ENCODE data around the gene NEMP1. TPM values are rescaled to one million over a fixed set of nuclear protein-coding genes. Genes with fewer than 3 reads are reported as not detected.

Gene NEMP1
- total RNA-seq, 1 donor from 2014 or later: 11.0 TPM

GRCh38 chr12:57046947-57047890, 31.4 kb downstream of the NEMP1 start:
- Histone ChIP-seq H3K9ac (ENCODE audit: low read depth in 1 of 3, low read length in 3 of 3) (no peak overlapping the region), H3K27me3 (ENCODE audit: control insufficient read depth in 3 of 3, insufficient read depth in 3 of 3, low read length in 3 of 3) (peaks cover 4 to 26% (median 7%) of the 10 kb centered on the region in 3 donors), H3K4me3 (ENCODE audit: low read length in 3 of 3) (no peak overlapping the region), H3K4me1 (ENCODE audit: control insufficient read depth in 3 of 3, insufficient read depth in 3 of 3, low read length in 3 of 3) (no peaks in the 10 kb centered on the region), H3K27ac (ENCODE audit: low read depth, low read length) (no peak overlapping the region), H3K36me3 (ENCODE audit: control insufficient read depth in 3 of 3, insufficient read depth in 3 of 3, low read length in 3 of 3) (no peaks in the 10 kb centered on the region), H3K9me3 (ENCODE audit: control insufficient read depth in 3 of 3, low read length in 3 of 3) (no peaks in the 10 kb centered on the region)

GRCh38 chr12:57046086-57046791, 32.4 kb downstream of the NEMP1 start:
- no peaks in the 10 kb centered on the region for H3K9me3 ChIP-seq (ENCODE audit: control insufficient read depth in 3 of 3, low read length in 3 of 3)
- no peak overlapping the region for H3K4me3 ChIP-seq (ENCODE audit: low read length in 3 of 3)
- H3K27me3 ChIP-seq (ENCODE audit: control insufficient read depth in 3 of 3, insufficient read depth in 3 of 3, low read length in 3 of 3): peaks cover 4 to 26% (median 7%) of the 10 kb centered on the region in 3 donors
- H3K4me1 ChIP-seq (ENCODE audit: control insufficient read depth in 3 of 3, insufficient read depth in 3 of 3, low read length in 3 of 3): no peaks in the 10 kb centered on the region
- no peak overlapping the region for H3K27ac ChIP-seq (ENCODE audit: low read depth, low read length)
- no peaks in the 10 kb centered on the region for H3K36me3 ChIP-seq (ENCODE audit: control insufficient read depth in 3 of 3, insufficient read depth in 3 of 3, low read length in 3 of 3)
- no peak overlapping the region for H3K9ac ChIP-seq (ENCODE audit: low read depth in 1 of 3, low read length in 3 of 3)

GRCh38 chr12:57044889-57045288, 33.7 kb downstream of the NEMP1 start:
- Histone ChIP-seq H3K27me3 (ENCODE audit: control insufficient read depth in 3 of 3, insufficient read depth in 3 of 3, low read length in 3 of 3) (peaks cover 4 to 24% (median 7%) of the 10 kb centered on the region in 3 donors), H3K9me3 (ENCODE audit: control insufficient read depth in 3 of 3, low read length in 3 of 3) (no peaks in the 10 kb centered on the region), H3K4me1 (ENCODE audit: control insufficient read depth in 3 of 3, insufficient read depth in 3 of 3, low read length in 3 of 3) (no peaks in the 10 kb centered on the region), H3K4me3 (ENCODE audit: low read length in 3 of 3) (no peak overlapping the region), H3K9ac (ENCODE audit: low read depth in 1 of 3, low read length in 3 of 3) (no peak overlapping the region), H3K36me3 (ENCODE audit: control insufficient read depth in 3 of 3, insufficient read depth in 3 of 3, low read length in 3 of 3) (no peaks in the 10 kb centered on the region), H3K27ac (ENCODE audit: low read depth, low read length) (no peak overlapping the region)

GRCh38 chr12:57044468-57044867, 34.1 kb downstream of the NEMP1 start:
- Histone ChIP-seq H3K9me3 (ENCODE audit: control insufficient read depth in 3 of 3, low read length in 3 of 3) (no peaks in the 10 kb centered on the region), H3K9ac (ENCODE audit: low read depth in 1 of 3, low read length in 3 of 3) (no peak overlapping the region), H3K27ac (ENCODE audit: low read depth, low read length) (no peak overlapping the region), H3K36me3 (ENCODE audit: control insufficient read depth in 3 of 3, insufficient read depth in 3 of 3, low read length in 3 of 3) (no peaks in the 10 kb centered on the region), H3K27me3 (ENCODE audit: control insufficient read depth in 3 of 3, insufficient read depth in 3 of 3, low read length in 3 of 3) (peaks cover 4 to 21% (median 7%) of the 10 kb centered on the region in 3 donors), H3K4me1 (ENCODE audit: control insufficient read depth in 3 of 3, insufficient read depth in 3 of 3, low read length in 3 of 3) (no peaks in the 10 kb centered on the region), H3K4me3 (ENCODE audit: low read length in 3 of 3) (no peak overlapping the region)

GRCh38 chr12:57042695-57043094, 35.9 kb downstream of the NEMP1 start:
- Histone ChIP-seq H3K4me1 (ENCODE audit: control insufficient read depth in 3 of 3, insufficient read depth in 3 of 3, low read length in 3 of 3) (no peaks in the 10 kb centered on the region), H3K9ac (ENCODE audit: low read depth in 1 of 3, low read length in 3 of 3) (no peak overlapping the region), H3K27me3 (ENCODE audit: control insufficient read depth in 3 of 3, insufficient read depth in 3 of 3, low read length in 3 of 3) (peaks cover 4 to 21% (median 7%) of the 10 kb centered on the region in 3 donors), H3K27ac (ENCODE audit: low read depth, low read length) (no peak overlapping the region), H3K36me3 (ENCODE audit: control insufficient read depth in 3 of 3, insufficient read depth in 3 of 3, low read length in 3 of 3) (no peaks in the 10 kb centered on the region), H3K4me3 (ENCODE audit: low read length in 3 of 3) (no peak overlapping the region), H3K9me3 (ENCODE audit: control insufficient read depth in 3 of 3, low read length in 3 of 3) (no peaks in the 10 kb centered on the region)

- Histone ChIP-seq H3K4me3 (ENCODE audit: low read length in 3 of 3) (no peak overlapping the region), H3K9ac (ENCODE audit: low read depth in 1 of 3, low read length in 3 of 3) (no peak overlapping the region), H3K4me1 (ENCODE audit: control insufficient read depth in 3 of 3, insufficient read depth in 3 of 3, low read length in 3 of 3) (no peaks in the 10 kb centered on the region), H3K27ac (ENCODE audit: low read depth, low read length) (no peak overlapping the region), H3K27me3 (ENCODE audit: control insufficient read depth in 3 of 3, insufficient read depth in 3 of 3, low read length in 3 of 3) (peaks cover 0 to 5% (median 4%) of the 10 kb centered on the region in 3 donors), H3K36me3 (ENCODE audit: control insufficient read depth in 3 of 3, insufficient read depth in 3 of 3, low read length in 3 of 3) (no peaks in the 10 kb centered on the region), H3K9me3 (ENCODE audit: control insufficient read depth in 3 of 3, low read length in 3 of 3) (no peaks in the 10 kb centered on the region)
These were observed 37.8 kb downstream of the NEMP1 start for GRCh38 chr12:57040750-57041149.

- Histone ChIP-seq H3K27ac (ENCODE audit: low read depth, low read length) (no peak overlapping the region), H3K9ac (ENCODE audit: low read depth in 1 of 3, low read length in 3 of 3) (no peak overlapping the region), H3K36me3 (ENCODE audit: control insufficient read depth in 3 of 3, insufficient read depth in 3 of 3, low read length in 3 of 3) (no peaks in the 10 kb centered on the region), H3K4me1 (ENCODE audit: control insufficient read depth in 3 of 3, insufficient read depth in 3 of 3, low read length in 3 of 3) (no peaks in the 10 kb centered on the region), H3K27me3 (ENCODE audit: control insufficient read depth in 3 of 3, insufficient read depth in 3 of 3, low read length in 3 of 3) (peaks cover 0 to 5% (median 4%) of the 10 kb centered on the region in 3 donors), H3K9me3 (ENCODE audit: control insufficient read depth in 3 of 3, low read length in 3 of 3) (no peaks in the 10 kb centered on the region), H3K4me3 (ENCODE audit: low read length in 3 of 3) (no peak overlapping the region)
These were observed 38.4 kb downstream of the NEMP1 start for GRCh38 chr12:57040211-57040610.

GRCh38 chr12:57039016-57039798, 39.4 kb downstream of the NEMP1 start:
- Histone ChIP-seq H3K36me3 (ENCODE audit: control insufficient read depth in 3 of 3, insufficient read depth in 3 of 3, low read length in 3 of 3) (no peaks in the 10 kb centered on the region), H3K9ac (ENCODE audit: low read depth in 1 of 3, low read length in 3 of 3) (no peak overlapping the region), H3K27me3 (ENCODE audit: control insufficient read depth in 3 of 3, insufficient read depth in 3 of 3, low read length in 3 of 3) (peaks cover 0 to 5% (median 4%) of the 10 kb centered on the region in 3 donors), H3K4me1 (ENCODE audit: control insufficient read depth in 3 of 3, insufficient read depth in 3 of 3, low read length in 3 of 3) (no peaks in the 10 kb centered on the region), H3K4me3 (ENCODE audit: low read length in 3 of 3) (no peak overlapping the region), H3K27ac (ENCODE audit: low read depth, low read length) (no peak overlapping the region), H3K9me3 (ENCODE audit: control insufficient read depth in 3 of 3, low read length in 3 of 3) (no peaks in the 10 kb centered on the region)

GRCh38 chr12:57037264-57037663, 41.3 kb downstream of the NEMP1 start:
- Histone ChIP-seq H3K27ac (ENCODE audit: low read depth, low read length) (no peak overlapping the region), H3K36me3 (ENCODE audit: control insufficient read depth in 3 of 3, insufficient read depth in 3 of 3, low read length in 3 of 3) (no peaks in the 10 kb centered on the region), H3K9me3 (ENCODE audit: control insufficient read depth in 3 of 3, low read length in 3 of 3) (no peaks in the 10 kb centered on the region), H3K4me1 (ENCODE audit: control insufficient read depth in 3 of 3, insufficient read depth in 3 of 3, low read length in 3 of 3) (no peaks in the 10 kb centered on the region), H3K4me3 (ENCODE audit: low read length in 3 of 3) (no peak overlapping the region), H3K9ac (ENCODE audit: low read depth in 1 of 3, low read length in 3 of 3) (no peak overlapping the region), H3K27me3 (ENCODE audit: control insufficient read depth in 3 of 3, insufficient read depth in 3 of 3, low read length in 3 of 3) (no peaks in the 10 kb centered on the region)
